ENCODE results near the gene FAM20A.

The FAM20A gene

GRCh38 chr17:68624381-68624780, 23.2 kb upstream of the FAM20A start:
- Histone ChIP-seq H3K4me3 (ENCODE audit: low read depth in 1 of 2, low read length in 2 of 2) (no peak overlapping the region), H3K4me1 (ENCODE audit: control insufficient read depth in 1 of 2, insufficient read depth in 2 of 2, low read length in 2 of 2) (no peaks in the 10 kb centered on the region), H3K36me3 (ENCODE audit: control insufficient read depth in 1 of 2, insufficient read depth in 2 of 2, low read length in 2 of 2) (no peaks in the 10 kb centered on the region), H3K9me3 (ENCODE audit: control insufficient read depth in 1 of 2, low read length in 2 of 2) (no peaks in the 10 kb centered on the region), H3K27me3 (ENCODE audit: control insufficient read depth in 1 of 2, insufficient read depth in 2 of 2, low read length in 2 of 2) (no peaks in the 10 kb centered on the region), H3K9ac (ENCODE audit: low read depth in 1 of 2, low read length in 2 of 2) (no peak overlapping the region), H3K27ac (ENCODE audit: low read depth, low read length) (no peak overlapping the region)

- no peaks in the 10 kb centered on the region for H3K36me3 ChIP-seq (ENCODE audit: control insufficient read depth in 1 of 2, insufficient read depth in 2 of 2, low read length in 2 of 2)
- H3K4me3 ChIP-seq (ENCODE audit: low read depth in 1 of 2, low read length in 2 of 2) = no peak overlapping the region
- no peak overlapping the region for H3K9ac ChIP-seq (ENCODE audit: low read depth in 1 of 2, low read length in 2 of 2)
- H3K27ac ChIP-seq (ENCODE audit: low read depth, low read length) = no peak overlapping the region
- H3K9me3 ChIP-seq (ENCODE audit: control insufficient read depth in 1 of 2, low read length in 2 of 2) = no peaks in the 10 kb centered on the region
- no peaks in the 10 kb centered on the region for H3K4me1 ChIP-seq (ENCODE audit: control insufficient read depth in 1 of 2, insufficient read depth in 2 of 2, low read length in 2 of 2)
- no peaks in the 10 kb centered on the region for H3K27me3 ChIP-seq (ENCODE audit: control insufficient read depth in 1 of 2, insufficient read depth in 2 of 2, low read length in 2 of 2)
Measured at GRCh38 chr17:68623811-68624210, 22.6 kb upstream of the FAM20A start.

GRCh38 chr17:68622423-68622822, 21.3 kb upstream of the FAM20A start:
- Histone ChIP-seq H3K27me3 (ENCODE audit: control insufficient read depth in 1 of 2, insufficient read depth in 2 of 2, low read length in 2 of 2) (no peaks in the 10 kb centered on the region), H3K27ac (ENCODE audit: low read depth, low read length) (no peak overlapping the region), H3K9ac (ENCODE audit: low read depth in 1 of 2, low read length in 2 of 2) (no peak overlapping the region), H3K36me3 (ENCODE audit: control insufficient read depth in 1 of 2, insufficient read depth in 2 of 2, low read length in 2 of 2) (no peaks in the 10 kb centered on the region), H3K4me3 (ENCODE audit: low read depth in 1 of 2, low read length in 2 of 2) (no peak overlapping the region), H3K9me3 (ENCODE audit: control insufficient read depth in 1 of 2, low read length in 2 of 2) (no peaks in the 10 kb centered on the region), H3K4me1 (ENCODE audit: control insufficient read depth in 1 of 2, insufficient read depth in 2 of 2, low read length in 2 of 2) (no peaks in the 10 kb centered on the region)

GRCh38 chr17:68621065-68621464, 19.9 kb upstream of the FAM20A start:
- Histone ChIP-seq H3K9ac (ENCODE audit: low read depth in 1 of 2, low read length in 2 of 2) (no peak overlapping the region), H3K4me1 (ENCODE audit: control insufficient read depth in 1 of 2, insufficient read depth in 2 of 2, low read length in 2 of 2) (no peaks in the 10 kb centered on the region), H3K27ac (ENCODE audit: low read depth, low read length) (no peak overlapping the region), H3K4me3 (ENCODE audit: low read depth in 1 of 2, low read length in 2 of 2) (no peak overlapping the region), H3K9me3 (ENCODE audit: control insufficient read depth in 1 of 2, low read length in 2 of 2) (no peaks in the 10 kb centered on the region), H3K36me3 (ENCODE audit: control insufficient read depth in 1 of 2, insufficient read depth in 2 of 2, low read length in 2 of 2) (no peaks in the 10 kb centered on the region), H3K27me3 (ENCODE audit: control insufficient read depth in 1 of 2, insufficient read depth in 2 of 2, low read length in 2 of 2) (no peaks in the 10 kb centered on the region)

GRCh38 chr17:68616334-68616733, 15.2 kb upstream of the FAM20A start:
- no peak overlapping the region for H3K4me3 ChIP-seq (ENCODE audit: low read depth in 1 of 2, low read length in 2 of 2)
- no peak overlapping the region for H3K9ac ChIP-seq (ENCODE audit: low read depth in 1 of 2, low read length in 2 of 2)
- H3K4me1 ChIP-seq (ENCODE audit: control insufficient read depth in 1 of 2, insufficient read depth in 2 of 2, low read length in 2 of 2) = no peaks in the 10 kb centered on the region
- H3K9me3 ChIP-seq (ENCODE audit: control insufficient read depth in 1 of 2, low read length in 2 of 2) = no peaks in the 10 kb centered on the region
- H3K36me3 ChIP-seq (ENCODE audit: control insufficient read depth in 1 of 2, insufficient read depth in 2 of 2, low read length in 2 of 2) = no peaks in the 10 kb centered on the region
- H3K27me3 ChIP-seq (ENCODE audit: control insufficient read depth in 1 of 2, insufficient read depth in 2 of 2, low read length in 2 of 2) = no peaks in the 10 kb centered on the region
- no peak overlapping the region for H3K27ac ChIP-seq (ENCODE audit: low read depth, low read length)

GRCh38 chr17:68614718-68615117, 13.6 kb upstream of the FAM20A start:
- no peaks in the 10 kb centered on the region for H3K27me3 ChIP-seq (ENCODE audit: control insufficient read depth in 1 of 2, insufficient read depth in 2 of 2, low read length in 2 of 2)
- H3K9ac ChIP-seq (ENCODE audit: low read depth in 1 of 2, low read length in 2 of 2) = no peak overlapping the region
- no peaks in the 10 kb centered on the region for H3K36me3 ChIP-seq (ENCODE audit: control insufficient read depth in 1 of 2, insufficient read depth in 2 of 2, low read length in 2 of 2)
- no peaks in the 10 kb centered on the region for H3K4me1 ChIP-seq (ENCODE audit: control insufficient read depth in 1 of 2, insufficient read depth in 2 of 2, low read length in 2 of 2)
- H3K27ac ChIP-seq (ENCODE audit: low read depth, low read length) = no peak overlapping the region
- H3K9me3 ChIP-seq (ENCODE audit: control insufficient read depth in 1 of 2, low read length in 2 of 2) = peaks cover 2 to 12% of the 10 kb centered on the region in 2 donors
- H3K4me3 ChIP-seq (ENCODE audit: low read depth in 1 of 2, low read length in 2 of 2) = no peak overlapping the region

- Histone ChIP-seq H3K36me3 (ENCODE audit: control insufficient read depth in 1 of 2, insufficient read depth in 2 of 2, low read length in 2 of 2) (no peaks in the 10 kb centered on the region), H3K9me3 (ENCODE audit: control insufficient read depth in 1 of 2, low read length in 2 of 2) (peaks cover 4 to 21% of the 10 kb centered on the region in 2 donors), H3K9ac (ENCODE audit: low read depth in 1 of 2, low read length in 2 of 2) (no peak overlapping the region), H3K4me3 (ENCODE audit: low read depth in 1 of 2, low read length in 2 of 2) (no peak overlapping the region), H3K27me3 (ENCODE audit: control insufficient read depth in 1 of 2, insufficient read depth in 2 of 2, low read length in 2 of 2) (no peaks in the 10 kb centered on the region), H3K4me1 (ENCODE audit: control insufficient read depth in 1 of 2, insufficient read depth in 2 of 2, low read length in 2 of 2) (no peaks in the 10 kb centered on the region), H3K27ac (ENCODE audit: low read depth, low read length) (no peak overlapping the region)
Measured at GRCh38 chr17:68613739-68614298, 12.7 kb upstream of the FAM20A start.

GRCh38 chr17:68612923-68613292, 11.7 kb upstream of the FAM20A start:
- Histone ChIP-seq H3K4me1 (ENCODE audit: control insufficient read depth in 1 of 2, insufficient read depth in 2 of 2, low read length in 2 of 2) (no peaks in the 10 kb centered on the region), H3K9me3 (ENCODE audit: control insufficient read depth in 1 of 2, low read length in 2 of 2) (peaks cover 13 to 27% of the 10 kb centered on the region in 2 donors), H3K9ac (ENCODE audit: low read depth in 1 of 2, low read length in 2 of 2) (no peak overlapping the region), H3K27me3 (ENCODE audit: control insufficient read depth in 1 of 2, insufficient read depth in 2 of 2, low read length in 2 of 2) (no peaks in the 10 kb centered on the region), H3K27ac (ENCODE audit: low read depth, low read length) (no peak overlapping the region), H3K4me3 (ENCODE audit: low read depth in 1 of 2, low read length in 2 of 2) (no peak overlapping the region), H3K36me3 (ENCODE audit: control insufficient read depth in 1 of 2, insufficient read depth in 2 of 2, low read length in 2 of 2) (no peaks in the 10 kb centered on the region)

- Histone ChIP-seq H3K9ac (ENCODE audit: low read depth in 1 of 2, low read length in 2 of 2) (no peak overlapping the region), H3K4me3 (ENCODE audit: low read depth in 1 of 2, low read length in 2 of 2) (no peak overlapping the region), H3K9me3 (ENCODE audit: control insufficient read depth in 1 of 2, low read length in 2 of 2) (peaks cover 13 to 32% of the 10 kb centered on the region in 2 donors), H3K27me3 (ENCODE audit: control insufficient read depth in 1 of 2, insufficient read depth in 2 of 2, low read length in 2 of 2) (no peaks in the 10 kb centered on the region), H3K4me1 (ENCODE audit: control insufficient read depth in 1 of 2, insufficient read depth in 2 of 2, low read length in 2 of 2) (no peaks in the 10 kb centered on the region), H3K36me3 (ENCODE audit: control insufficient read depth in 1 of 2, insufficient read depth in 2 of 2, low read length in 2 of 2) (no peaks in the 10 kb centered on the region), H3K27ac (ENCODE audit: low read depth, low read length) (no peak overlapping the region)
Measured at GRCh38 chr17:68612209-68612922, 11.2 kb upstream of the FAM20A start.

GRCh38 chr17:68611353-68612208, 10.4 kb upstream of the FAM20A start:
- H3K4me1 ChIP-seq (ENCODE audit: control insufficient read depth in 1 of 2, insufficient read depth in 2 of 2, low read length in 2 of 2) = no peaks in the 10 kb centered on the region
- H3K4me3 ChIP-seq (ENCODE audit: low read depth in 1 of 2, low read length in 2 of 2) = no peak overlapping the region
- no peak overlapping the region for H3K27ac ChIP-seq (ENCODE audit: low read depth, low read length)
- no peak overlapping the region for H3K9ac ChIP-seq (ENCODE audit: low read depth in 1 of 2, low read length in 2 of 2)
- H3K9me3 ChIP-seq (ENCODE audit: control insufficient read depth in 1 of 2, low read length in 2 of 2) = peaks cover 16 to 32% of the 10 kb centered on the region in 2 donors
- no peaks in the 10 kb centered on the region for H3K36me3 ChIP-seq (ENCODE audit: control insufficient read depth in 1 of 2, insufficient read depth in 2 of 2, low read length in 2 of 2)
- H3K27me3 ChIP-seq (ENCODE audit: control insufficient read depth in 1 of 2, insufficient read depth in 2 of 2, low read length in 2 of 2) = no peaks in the 10 kb centered on the region
